ENCODE measurements around the gene EHMT1. TPM values are rescaled to one million over a fixed set of nuclear protein-coding genes. Genes with fewer than 3 reads are reported as not detected.

Gene EHMT1
- total RNA-seq, 2 donors from 2014 or later, result 137 to 139 TPM

DNA sequence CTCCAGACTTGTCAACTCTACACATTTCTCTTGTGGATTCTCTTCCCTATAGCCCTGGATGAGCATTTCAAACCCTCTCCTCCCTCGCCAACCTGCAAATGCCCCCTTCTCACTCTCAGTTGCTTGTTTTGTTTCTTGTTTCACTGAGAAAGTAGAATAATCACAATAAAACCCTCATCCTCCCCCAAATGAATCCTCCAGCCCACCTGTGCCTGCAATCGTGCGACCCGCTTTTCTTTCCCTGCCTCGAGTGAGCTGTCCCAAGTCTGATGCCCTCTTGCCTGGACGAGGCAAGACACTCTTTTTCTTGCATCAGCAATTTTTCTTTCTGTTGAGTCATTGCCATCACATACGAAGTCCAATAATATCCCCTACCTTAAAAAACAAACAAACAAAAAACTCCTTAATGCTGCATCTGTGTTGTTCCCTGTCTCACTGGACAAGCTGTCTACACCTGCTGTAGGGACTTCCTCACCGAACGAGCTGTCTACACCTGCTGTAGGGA is 255.1 kb downstream of the EHMT1 start:
- Histone ChIP-seq H3K4me3 (ENCODE audit: low read length) (no peak overlapping the region), H3K4me1 (ENCODE audit: control insufficient read depth, insufficient read depth, low read length) (no peaks in the 10 kb centered on the region), H3K9ac (ENCODE audit: extremely low read depth, low read length, poor library complexity, severe bottlenecking) (no peak overlapping the region), H3K36me3 (ENCODE audit: control insufficient read depth, insufficient read depth, low read length) (no peaks in the 10 kb centered on the region), H3K27ac (ENCODE audit: low read depth, low read length) (no peak overlapping the region), H3K27me3 (ENCODE audit: control insufficient read depth, insufficient read depth, low read length, poor library complexity, severe bottlenecking) (peaks cover 10% of the 10 kb centered on the region), H3K9me3 (ENCODE audit: control insufficient read depth, low read length) (peaks cover 7% of the 10 kb centered on the region)
- Mint-ChIP-seq H3K27me3 (ENCODE audit: insufficient read depth) (peaks cover 53% of the 10 kb centered on the region), H3K36me3 (ENCODE audit: low read depth) (no peaks in the 10 kb centered on the region), H3K4me3 (no peak overlapping the region), H3K9me3 (no peaks in the 10 kb centered on the region), H3K27ac (no peak overlapping the region), H3K4me1 (no peaks in the 10 kb centered on the region)
- WGBS, 2 experiments (ENCODE audit: insufficient coverage in 1 of 2, insufficient read length in 1 of 2), result 82 to 84% methylated on average over 9 of the region's 9 CpGs
- TF ChIP-seq, protein P1, sequence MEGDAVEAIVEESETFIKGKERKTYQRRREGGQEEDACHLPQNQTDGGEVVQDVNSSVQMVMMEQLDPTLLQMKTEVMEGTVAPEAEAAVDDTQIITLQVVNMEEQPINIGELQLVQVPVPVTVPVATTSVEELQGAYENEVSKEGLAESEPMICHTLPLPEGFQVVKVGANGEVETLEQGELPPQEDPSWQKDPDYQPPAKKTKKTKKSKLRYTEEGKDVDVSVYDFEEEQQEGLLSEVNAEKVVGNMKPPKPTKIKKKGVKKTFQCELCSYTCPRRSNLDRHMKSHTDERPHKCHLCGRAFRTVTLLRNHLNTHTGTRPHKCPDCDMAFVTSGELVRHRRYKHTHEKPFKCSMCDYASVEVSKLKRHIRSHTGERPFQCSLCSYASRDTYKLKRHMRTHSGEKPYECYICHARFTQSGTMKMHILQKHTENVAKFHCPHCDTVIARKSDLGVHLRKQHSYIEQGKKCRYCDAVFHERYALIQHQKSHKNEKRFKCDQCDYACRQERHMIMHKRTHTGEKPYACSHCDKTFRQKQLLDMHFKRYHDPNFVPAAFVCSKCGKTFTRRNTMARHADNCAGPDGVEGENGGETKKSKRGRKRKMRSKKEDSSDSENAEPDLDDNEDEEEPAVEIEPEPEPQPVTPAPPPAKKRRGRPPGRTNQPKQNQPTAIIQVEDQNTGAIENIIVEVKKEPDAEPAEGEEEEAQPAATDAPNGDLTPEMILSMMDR (conservative IDR thresholded peaks at IDR 0.05), result no peak
- no peak for DNase-seq

- no peak overlapping the region for H3K4me3 Mint-ChIP-seq
These were observed 256.5 kb downstream of the EHMT1 start for GRCh38 chr9:137875354-137875753.

DNA sequence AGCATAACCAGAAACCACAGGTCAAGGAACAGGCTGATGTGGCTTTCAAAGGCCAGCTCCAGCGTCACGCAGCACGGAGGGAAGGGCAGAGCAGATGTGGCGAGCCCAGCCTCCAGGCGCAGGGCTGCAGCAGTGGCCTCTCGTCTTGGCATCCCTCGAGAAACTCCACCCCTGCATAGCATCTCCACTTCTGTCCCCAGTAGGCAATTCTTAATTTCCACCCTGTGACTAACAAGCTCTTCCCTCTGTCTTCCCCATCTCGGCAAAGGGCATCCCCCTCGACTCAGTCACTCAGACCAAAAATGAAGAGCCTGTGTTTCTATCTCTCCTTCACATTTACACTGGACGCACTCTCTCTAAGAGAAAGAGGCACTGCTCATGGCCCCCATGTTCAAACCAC is 257.0 kb downstream of the EHMT1 start:
- peaks cover 51% of the 10 kb centered on the region for H3K27me3 Mint-ChIP-seq (ENCODE audit: insufficient read depth)
- H3K9me3 Mint-ChIP-seq, result no peaks in the 10 kb centered on the region
- TF ChIP-seq, protein P1 (conservative IDR thresholded peaks at IDR 0.05), result no peak
- 86 to 96% methylated on average over 8 to 10 of the region's 10 CpGs for WGBS, 2 experiments (ENCODE audit: insufficient coverage in 1 of 2, insufficient read length in 1 of 2)
- no peaks in the 10 kb centered on the region for H3K36me3 Mint-ChIP-seq (ENCODE audit: low read depth)
- peaks cover 10% of the 10 kb centered on the region for H3K27me3 ChIP-seq (ENCODE audit: control insufficient read depth, insufficient read depth, low read length, poor library complexity, severe bottlenecking)
- no peaks in the 10 kb centered on the region for H3K4me1 ChIP-seq (ENCODE audit: control insufficient read depth, insufficient read depth, low read length)
- no peak overlapping the region for H3K4me3 ChIP-seq (ENCODE audit: low read length)
- H3K27ac ChIP-seq (ENCODE audit: low read depth, low read length), result no peak overlapping the region
- H3K4me1 Mint-ChIP-seq, result no peaks in the 10 kb centered on the region
- H3K36me3 ChIP-seq (ENCODE audit: control insufficient read depth, insufficient read depth, low read length), result no peaks in the 10 kb centered on the region
- H3K27ac Mint-ChIP-seq, result no peak overlapping the region
- H3K9me3 ChIP-seq (ENCODE audit: control insufficient read depth, low read length), result peaks cover 7% of the 10 kb centered on the region
- DNase-seq, result no peak
- no peak overlapping the region for H3K4me3 Mint-ChIP-seq
- H3K9ac ChIP-seq (ENCODE audit: extremely low read depth, low read length, poor library complexity, severe bottlenecking), result no peak overlapping the region

More at GRCh38 chr9:137875354-137875753, 256.5 kb downstream of the EHMT1 start:
- Histone ChIP-seq H3K36me3 (ENCODE audit: control insufficient read depth, insufficient read depth, low read length) (no peaks in the 10 kb centered on the region), H3K9me3 (ENCODE audit: control insufficient read depth, low read length) (peaks cover 7% of the 10 kb centered on the region), H3K4me1 (ENCODE audit: control insufficient read depth, insufficient read depth, low read length) (no peaks in the 10 kb centered on the region), H3K9ac (ENCODE audit: extremely low read depth, low read length, poor library complexity, severe bottlenecking) (no peak overlapping the region), H3K4me3 (ENCODE audit: low read length) (no peak overlapping the region), H3K27me3 (ENCODE audit: control insufficient read depth, insufficient read depth, low read length, poor library complexity, severe bottlenecking) (peaks cover 10% of the 10 kb centered on the region), H3K27ac (ENCODE audit: low read depth, low read length) (no peak overlapping the region)
- no peak overlapping the region for H3K27ac Mint-ChIP-seq
- TF ChIP-seq, protein P1 (conservative IDR thresholded peaks at IDR 0.05), result no peak
- H3K27me3 Mint-ChIP-seq (ENCODE audit: insufficient read depth), result peaks cover 51% of the 10 kb centered on the region
- no peak for DNase-seq
- H3K4me1 Mint-ChIP-seq, result no peaks in the 10 kb centered on the region
- no peaks in the 10 kb centered on the region for H3K9me3 Mint-ChIP-seq
- no peaks in the 10 kb centered on the region for H3K36me3 Mint-ChIP-seq (ENCODE audit: low read depth)
- WGBS, 2 experiments (ENCODE audit: insufficient coverage in 1 of 2, insufficient read length in 1 of 2), result 76 to 81% methylated on average over 14 of the region's 14 CpGs
